GM12891 (cell line): ENCODE measurements around the gene IVNS1ABP.

Source experiments
- POLR2A ChIP-seq: IDR thresholded peaks from 2 replicates; pipeline ENCODE4 v1.6.1; 2011; ENCODE audit warnings: low read depth, low read length, control low read depth
- POLR2AphosphoS5 ChIP-seq: IDR thresholded peaks from 2 replicates; pipeline ENCODE4 v1.6.1; 2011; ENCODE audit warnings: low read depth, low read length, control low read depth

DNA sequence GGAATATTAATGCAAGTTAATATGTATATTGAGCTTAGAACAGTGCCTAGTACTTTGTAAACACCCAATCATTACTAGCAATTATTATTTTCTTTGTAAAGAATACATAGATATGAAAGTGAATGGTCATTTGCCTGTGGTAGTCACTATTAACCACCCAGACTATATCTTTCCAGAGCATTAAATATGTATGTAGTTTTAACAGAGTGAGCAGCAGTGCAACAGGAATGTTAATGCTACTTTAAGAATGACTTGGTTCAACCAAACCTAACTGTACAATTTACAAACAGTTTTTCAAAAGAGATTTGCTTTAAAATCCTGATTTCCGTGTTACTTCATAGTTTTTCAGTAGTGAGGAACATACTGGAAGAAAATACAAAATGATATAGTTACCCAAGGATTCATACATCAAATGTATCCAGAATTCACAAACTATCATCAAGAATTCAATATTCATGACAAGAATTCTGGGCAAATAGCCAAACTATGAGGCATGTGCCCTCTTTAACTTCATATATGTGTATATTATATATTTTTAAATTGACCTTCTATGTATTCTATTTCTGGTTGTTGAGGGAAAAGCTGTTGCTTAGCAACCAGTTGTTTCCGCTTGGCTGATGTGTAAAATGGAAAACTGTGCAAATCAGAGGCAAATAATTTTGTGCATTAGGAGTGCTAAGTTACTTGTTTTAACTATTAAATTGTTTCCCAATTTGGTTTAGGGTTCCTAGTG, 34.9 kb upstream of the IVNS1ABP start:
- no peak for TF ChIP-seq POLR2A
- TF ChIP-seq POLR2AphosphoS5: no peak
